ENCODE measurements around the gene DOCK8. TPM values are rescaled to one million over a fixed set of nuclear protein-coding genes. Genes with fewer than 3 reads are reported as not detected.

Gene DOCK8
- total RNA-seq, 6 experiments from 2014 or later, result 5.8 to 20.5 (median 9.5) TPM

DNA sequence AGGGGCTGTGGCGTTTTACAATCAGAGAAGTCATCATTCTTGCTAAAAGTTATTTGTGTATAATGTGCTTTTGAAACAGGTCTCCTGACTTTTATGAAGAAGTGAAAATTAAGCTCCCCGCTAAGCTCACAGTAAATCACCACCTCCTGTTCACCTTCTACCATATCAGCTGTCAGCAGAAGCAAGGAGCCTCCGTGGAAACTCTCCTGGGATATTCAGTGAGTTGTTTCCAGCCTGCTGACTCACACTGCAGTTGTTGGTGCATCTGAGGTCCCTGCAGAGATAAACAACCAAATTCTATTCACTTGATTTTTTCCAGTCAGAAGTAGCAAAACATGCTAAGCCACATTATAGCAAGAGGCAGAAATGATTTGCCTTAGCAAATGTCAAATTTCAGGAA, 156.7 kb downstream of the DOCK8 start:
- no peaks in the 10 kb centered on the region for H3K4me1 ChIP-seq
- H3K4me3 ChIP-seq, result no peak overlapping the region
- DNase-seq (no peak), ATAC-seq (no peak)
- intact Hi-C loops (cut with DNase I), result no loop called here
- TF ChIP-seq POLR2A (IDR thresholded peaks at IDR 0.05), result no peak
- TF ChIP-seq, protein P1, sequence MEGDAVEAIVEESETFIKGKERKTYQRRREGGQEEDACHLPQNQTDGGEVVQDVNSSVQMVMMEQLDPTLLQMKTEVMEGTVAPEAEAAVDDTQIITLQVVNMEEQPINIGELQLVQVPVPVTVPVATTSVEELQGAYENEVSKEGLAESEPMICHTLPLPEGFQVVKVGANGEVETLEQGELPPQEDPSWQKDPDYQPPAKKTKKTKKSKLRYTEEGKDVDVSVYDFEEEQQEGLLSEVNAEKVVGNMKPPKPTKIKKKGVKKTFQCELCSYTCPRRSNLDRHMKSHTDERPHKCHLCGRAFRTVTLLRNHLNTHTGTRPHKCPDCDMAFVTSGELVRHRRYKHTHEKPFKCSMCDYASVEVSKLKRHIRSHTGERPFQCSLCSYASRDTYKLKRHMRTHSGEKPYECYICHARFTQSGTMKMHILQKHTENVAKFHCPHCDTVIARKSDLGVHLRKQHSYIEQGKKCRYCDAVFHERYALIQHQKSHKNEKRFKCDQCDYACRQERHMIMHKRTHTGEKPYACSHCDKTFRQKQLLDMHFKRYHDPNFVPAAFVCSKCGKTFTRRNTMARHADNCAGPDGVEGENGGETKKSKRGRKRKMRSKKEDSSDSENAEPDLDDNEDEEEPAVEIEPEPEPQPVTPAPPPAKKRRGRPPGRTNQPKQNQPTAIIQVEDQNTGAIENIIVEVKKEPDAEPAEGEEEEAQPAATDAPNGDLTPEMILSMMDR (IDR thresholded peaks at IDR 0.05), result no peak
- no peak overlapping the region for H3K27ac ChIP-seq
- peaks cover 0 to 5% (median 0%) of the 10 kb centered on the region in 4 donors for H3K36me3 ChIP-seq
- peaks cover 0 to 4% of the 10 kb centered on the region in 2 donors for H3K27me3 ChIP-seq
- WGBS (ENCODE audit: insufficient coverage, low coverage, low lambda C conversion rate, missing lambda C conversion rate), result 73% methylated on average over 3 of the region's 3 CpGs
- no peaks in the 10 kb centered on the region for H3K9me3 ChIP-seq

GRCh38 chr9:372128-372527, 157.5 kb downstream of the DOCK8 start:
- H3K27me3 ChIP-seq, result peaks cover 0 to 4% of the 10 kb centered on the region in 2 donors
- intact Hi-C loops (cut with DNase I), result no loop called here
- H3K9me3 ChIP-seq, result no peaks in the 10 kb centered on the region
- TF ChIP-seq, protein P1 (IDR thresholded peaks at IDR 0.05), result no peak
- TF ChIP-seq POLR2A (IDR thresholded peaks at IDR 0.05), result no peak
- H3K27ac ChIP-seq, result no peak overlapping the region
- H3K4me3 ChIP-seq, result no peak overlapping the region
- no peaks in the 10 kb centered on the region for H3K4me1 ChIP-seq
- ATAC-seq (no peak), DNase-seq (no peak)
- 67% methylated on average over 2 of the region's 2 CpGs for WGBS (ENCODE audit: insufficient coverage, low coverage, low lambda C conversion rate, missing lambda C conversion rate)
- H3K36me3 ChIP-seq, result peaks cover 0 to 5% (median 0%) of the 10 kb centered on the region in 4 donors

- H3K36me3 ChIP-seq, result peaks cover 0 to 6% (median 0%) of the 10 kb centered on the region in 4 donors
- 89% methylated on average over 3 of the region's 3 CpGs for WGBS (ENCODE audit: insufficient coverage, low coverage, low lambda C conversion rate, missing lambda C conversion rate)
- intact Hi-C loops (cut with DNase I), result no loop called here
These were observed 159.1 kb downstream of the DOCK8 start for GRCh38 chr9:373759-374206.

DNA sequence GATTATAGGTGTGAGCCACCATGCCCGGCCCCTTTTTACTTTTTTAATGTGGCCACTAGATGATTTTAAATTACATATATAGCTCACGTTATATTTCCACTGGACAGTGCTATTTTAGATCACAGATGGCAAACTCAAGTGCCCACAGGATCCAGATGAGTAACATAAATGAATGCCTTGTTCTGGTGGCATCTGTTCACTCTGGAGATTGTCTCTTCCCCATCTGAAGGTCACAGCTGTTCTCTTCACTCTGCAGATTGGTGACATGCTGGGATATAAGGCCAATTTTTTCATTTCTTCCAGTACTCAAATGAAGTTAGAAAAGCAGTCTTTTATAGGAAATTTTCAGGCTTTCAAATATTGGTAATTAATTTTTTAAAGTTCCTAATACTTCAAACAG, 160.1 kb downstream of the DOCK8 start:
- H3K27ac ChIP-seq, result no peak overlapping the region
- no peaks in the 10 kb centered on the region for H3K9me3 ChIP-seq
- DNase-seq (no peak), ATAC-seq (no peak)
- H3K4me1 ChIP-seq, result no peaks in the 10 kb centered on the region
- WGBS (ENCODE audit: insufficient coverage, low coverage, low lambda C conversion rate, missing lambda C conversion rate), result 87% methylated on average over 2 of the region's 2 CpGs
- intact Hi-C loops (cut with DNase I), result no loop called here
- peaks cover 0 to 4% of the 10 kb centered on the region in 2 donors for H3K27me3 ChIP-seq
- no peak overlapping the region for H3K4me3 ChIP-seq
- peaks cover 0 to 2% (median 0%) of the 10 kb centered on the region in 4 donors for H3K36me3 ChIP-seq
- TF ChIP-seq POLR2A (IDR thresholded peaks at IDR 0.05), result no peak
- TF ChIP-seq, protein P1 (IDR thresholded peaks at IDR 0.05), result no peak

More at GRCh38 chr9:373759-374206, 159.1 kb downstream of the DOCK8 start:
- ATAC-seq (no peak), DNase-seq (no peak)
- Histone ChIP-seq H3K9me3 (no peaks in the 10 kb centered on the region), H3K4me1 (no peaks in the 10 kb centered on the region), H3K27ac (no peak overlapping the region), H3K27me3 (peaks cover 0 to 4% of the 10 kb centered on the region in 2 donors), H3K4me3 (no peak overlapping the region)
- TF ChIP-seq, protein P1 (IDR thresholded peaks at IDR 0.05), result no peak
- no peak for TF ChIP-seq POLR2A (IDR thresholded peaks at IDR 0.05)

- intact Hi-C loops (cut with DNase I), result no loop called here
- DNase-seq (no peak), ATAC-seq (no peak)
- peaks cover 0 to 4% of the 10 kb centered on the region in 2 donors for H3K27me3 ChIP-seq
- H3K27ac ChIP-seq, result no peak overlapping the region
- no peak overlapping the region for H3K4me3 ChIP-seq
- H3K36me3 ChIP-seq, result peaks cover 0 to 2% (median 0%) of the 10 kb centered on the region in 4 donors
- H3K9me3 ChIP-seq, result no peaks in the 10 kb centered on the region
- WGBS (ENCODE audit: insufficient coverage, low coverage, low lambda C conversion rate, missing lambda C conversion rate), result 89% methylated on average over 3 of the region's 3 CpGs
- H3K4me1 ChIP-seq, result no peaks in the 10 kb centered on the region
- TF ChIP-seq, protein P1 (IDR thresholded peaks at IDR 0.05), result no peak
- TF ChIP-seq POLR2A (IDR thresholded peaks at IDR 0.05), result no peak
These were observed 161.4 kb downstream of the DOCK8 start for GRCh38 chr9:376115-376514.
